Suprapubic skin (tissue), 4 donors: ENCODE data around the gene TMEM267. TPM values are rescaled to one million over a fixed set of nuclear protein-coding genes. Genes with fewer than 3 reads are reported as not detected.
"Not testable (repeated sequence)": the region's sequence is repeated elsewhere in the genome, so short reads cannot be mapped to it uniquely, and the experiment has no call there.

Source experiments
- DNase-seq, 2 donors: peaks; one replicate each; pipeline ENCODE4 v3.0.0-alpha.2; 2019; ENCODE audit warnings: low spot score in 2 of 2
- H3K27ac ChIP-seq: fragments of 200-600 bp; sonication (generic); one replicate; pipeline ENCODE4 v1.5.1; 2019
- H3K27me3 ChIP-seq: fragments of 200-600 bp; sonication (generic); one replicate; pipeline ENCODE4 v1.5.1; 2019
- H3K36me3 ChIP-seq: fragments of 200-600 bp; sonication (generic); one replicate; pipeline ENCODE4 v1.5.1; 2019
- H3K4me1 ChIP-seq: fragments of 200-600 bp; sonication (generic); one replicate; pipeline ENCODE4 v1.5.1; 2019
- H3K4me3 ChIP-seq: fragments of 200-600 bp; sonication (generic); one replicate; pipeline ENCODE4 v1.5.1; 2019; ENCODE audit warnings: mild to moderate bottlenecking
- H3K9me3 ChIP-seq: fragments of 200-600 bp; sonication (generic); one replicate; pipeline ENCODE4 v1.5.1; 2019
- EP300 ChIP-seq: sonication (generic); formaldehyde crosslinking; IDR thresholded peaks from one replicate; pipeline ENCODE4 v1.6.1; 2017; ENCODE audit warnings: antibody characterized with exemption
- POLR2A ChIP-seq, 2 donors: fragments of 450-650 bp; IDR thresholded peaks; one replicate each; pipeline ENCODE4 v1.6.1; 2017; ENCODE audit warnings: antibody characterized with exemption in 2 of 2, mild to moderate bottlenecking in 2 of 2, moderate library complexity in 2 of 2
- POLR2AphosphoS5 ChIP-seq, 3 donors: sonication (generic); formaldehyde crosslinking; IDR thresholded peaks; one replicate each; pipeline ENCODE4 v1.6.1; 2017; ENCODE audit warnings: antibody characterized with exemption in 3 of 3
- WGBS: methylation state at CpG from one replicate; pipeline ENCODE4 v1.1.5; 2018; 5-methylcytosine and 5-hydroxymethylcytosine counted together
- total RNA-seq, 4 donors: library from RNA; depleted of rRNA; stranded (reverse); fragments of >200 nt; gene quantifications; one replicate each; pipeline ENCODE4 v1.1.0, GENCODE V29; 2016
- TF ChIP-seq, protein P1 (sequence below), 2 donors: fragments of 200-600 bp in 1 of 2; fragments of 450-650 bp in 1 of 2; sonication (generic) in 1 of 2; IDR thresholded peaks; one replicate each; pipeline ENCODE4 v1.5.1; 2016 to 2019; ENCODE audit warnings: antibody characterized with exemption in 2 of 2, mild to moderate bottlenecking in 1 of 2, moderate library complexity in 1 of 2

Gene TMEM267
- total RNA-seq, 4 donors from 2014 or later, result 4.8 to 13.4 (median 10.6) TPM

DNA sequence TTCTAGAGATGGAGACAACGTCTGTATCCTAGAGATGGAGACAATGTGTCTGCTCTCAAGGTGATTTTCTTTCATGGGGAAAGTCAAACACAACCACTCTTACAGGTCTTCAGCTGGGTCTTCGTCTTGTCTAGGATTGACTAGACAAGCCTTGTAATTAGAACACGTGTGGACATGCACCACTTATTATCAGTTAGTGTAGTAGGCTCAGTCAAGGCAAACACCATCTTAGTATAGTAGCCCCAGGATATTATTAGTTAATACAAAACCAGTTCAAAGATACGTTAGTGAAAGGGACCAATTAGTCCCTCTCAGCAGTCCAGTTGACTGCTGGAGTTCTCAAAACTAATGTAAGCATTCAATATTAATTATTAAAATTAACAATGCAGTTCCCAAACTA lies 56.4 kb downstream of the TMEM267 start:
- Histone ChIP-seq H3K27me3 (no peaks in the 10 kb centered on the region), H3K27ac (no peak overlapping the region), H3K36me3 (no peaks in the 10 kb centered on the region), H3K4me3 (no peak overlapping the region), H3K4me1 (peaks cover 6% of the 10 kb centered on the region), H3K9me3 (no peaks in the 10 kb centered on the region)
- DNase-seq, result no peak
- WGBS, result 69% methylated on average over 4 of the region's 4 CpGs
- TF ChIP-seq POLR2A (IDR thresholded peaks at IDR 0.05), result no peak

GRCh38 chr5:43425983-43426382 lies 57.7 kb downstream of the TMEM267 start:
- no peaks in the 10 kb centered on the region for H3K9me3 ChIP-seq
- 50% methylated on average over 2 of the region's 2 CpGs for WGBS
- H3K4me3 ChIP-seq, result no peak overlapping the region
- no peaks in the 10 kb centered on the region for H3K27me3 ChIP-seq
- H3K27ac ChIP-seq, result no peak overlapping the region
- DNase-seq, result no peak
- H3K4me1 ChIP-seq, result peaks cover 3% of the 10 kb centered on the region
- H3K36me3 ChIP-seq, result no peaks in the 10 kb centered on the region
- TF ChIP-seq EP300, result no peak
- TF ChIP-seq POLR2AphosphoS5 (IDR thresholded peaks at IDR 0.05), result no peak
- TF ChIP-seq, protein P1, sequence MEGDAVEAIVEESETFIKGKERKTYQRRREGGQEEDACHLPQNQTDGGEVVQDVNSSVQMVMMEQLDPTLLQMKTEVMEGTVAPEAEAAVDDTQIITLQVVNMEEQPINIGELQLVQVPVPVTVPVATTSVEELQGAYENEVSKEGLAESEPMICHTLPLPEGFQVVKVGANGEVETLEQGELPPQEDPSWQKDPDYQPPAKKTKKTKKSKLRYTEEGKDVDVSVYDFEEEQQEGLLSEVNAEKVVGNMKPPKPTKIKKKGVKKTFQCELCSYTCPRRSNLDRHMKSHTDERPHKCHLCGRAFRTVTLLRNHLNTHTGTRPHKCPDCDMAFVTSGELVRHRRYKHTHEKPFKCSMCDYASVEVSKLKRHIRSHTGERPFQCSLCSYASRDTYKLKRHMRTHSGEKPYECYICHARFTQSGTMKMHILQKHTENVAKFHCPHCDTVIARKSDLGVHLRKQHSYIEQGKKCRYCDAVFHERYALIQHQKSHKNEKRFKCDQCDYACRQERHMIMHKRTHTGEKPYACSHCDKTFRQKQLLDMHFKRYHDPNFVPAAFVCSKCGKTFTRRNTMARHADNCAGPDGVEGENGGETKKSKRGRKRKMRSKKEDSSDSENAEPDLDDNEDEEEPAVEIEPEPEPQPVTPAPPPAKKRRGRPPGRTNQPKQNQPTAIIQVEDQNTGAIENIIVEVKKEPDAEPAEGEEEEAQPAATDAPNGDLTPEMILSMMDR (IDR thresholded peaks at IDR 0.05), result no peak
- TF ChIP-seq POLR2A (IDR thresholded peaks at IDR 0.05), result no peak

GRCh38 chr5:43423086-43423485 lies 60.6 kb downstream of the TMEM267 start:
- H3K9me3 ChIP-seq, H3K4me3 ChIP-seq, H3K4me1 ChIP-seq, H3K27me3 ChIP-seq, H3K27ac ChIP-seq, H3K36me3 ChIP-seq, DNase-seq: not testable (repeated sequence)
- 72% methylated on average over 6 of the region's 6 CpGs for WGBS

GRCh38 chr5:43422143-43422542 lies 61.5 kb downstream of the TMEM267 start:
- WGBS, result 34% methylated on average over 2 of the region's 2 CpGs
- Histone ChIP-seq H3K27me3 (no peaks in the 10 kb centered on the region), H3K4me3 (no peak overlapping the region), H3K36me3 (no peaks in the 10 kb centered on the region), H3K27ac (no peak overlapping the region), H3K9me3 (no peaks in the 10 kb centered on the region), H3K4me1 (peaks cover 3% of the 10 kb centered on the region)
- no peak for DNase-seq
- TF ChIP-seq, protein P1 (IDR thresholded peaks at IDR 0.05), result no peak
- TF ChIP-seq POLR2AphosphoS5 (IDR thresholded peaks at IDR 0.05), result no peak
- TF ChIP-seq POLR2A (IDR thresholded peaks at IDR 0.05), result no peak
- no peak for TF ChIP-seq EP300

DNA sequence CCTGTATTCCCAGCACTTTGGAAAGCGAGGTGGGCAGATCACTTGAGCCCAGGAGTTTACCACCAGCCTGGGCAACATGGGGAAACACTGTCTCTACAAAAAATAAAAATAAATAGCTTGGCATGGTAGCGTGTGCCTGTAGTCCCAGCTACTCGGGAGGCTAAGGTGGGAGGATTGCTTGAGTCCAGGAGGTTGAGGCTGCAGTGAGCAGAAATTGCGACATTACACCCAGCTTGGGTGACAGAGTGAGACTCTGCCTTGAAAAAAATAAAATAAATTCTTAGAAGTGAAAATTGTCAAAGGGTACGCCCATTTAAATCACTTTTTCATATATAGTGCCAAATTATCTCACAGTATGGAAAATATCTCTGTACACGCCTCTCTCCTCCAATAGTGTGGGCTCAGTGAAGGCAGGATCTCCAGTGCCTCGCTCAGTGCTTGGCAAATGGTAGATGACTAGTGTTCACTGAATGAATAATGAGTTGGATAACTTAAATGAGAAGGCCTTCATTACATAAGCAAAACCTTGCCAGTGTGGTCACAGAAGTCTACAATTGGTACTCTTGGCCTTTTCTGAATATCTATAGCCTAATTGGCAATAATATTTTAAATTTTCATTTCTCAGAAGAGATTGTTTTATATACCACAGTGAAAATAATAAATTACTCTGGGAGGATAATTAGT lies 62.1 kb downstream of the TMEM267 start:
- Histone ChIP-seq H3K36me3 (no peaks in the 10 kb centered on the region), H3K4me3 (no peak overlapping the region), H3K27ac (no peak overlapping the region), H3K4me1 (peaks cover 3% of the 10 kb centered on the region), H3K27me3 (no peaks in the 10 kb centered on the region), H3K9me3 (no peaks in the 10 kb centered on the region)
- DNase-seq, result no peak
- no peak for TF ChIP-seq POLR2A (IDR thresholded peaks at IDR 0.05)
- no peak for TF ChIP-seq POLR2AphosphoS5 (IDR thresholded peaks at IDR 0.05)
- TF ChIP-seq, protein P1 (IDR thresholded peaks at IDR 0.05), result no peak
- TF ChIP-seq EP300, result no peak
- 69% methylated on average over 7 of the region's 7 CpGs for WGBS

DNA sequence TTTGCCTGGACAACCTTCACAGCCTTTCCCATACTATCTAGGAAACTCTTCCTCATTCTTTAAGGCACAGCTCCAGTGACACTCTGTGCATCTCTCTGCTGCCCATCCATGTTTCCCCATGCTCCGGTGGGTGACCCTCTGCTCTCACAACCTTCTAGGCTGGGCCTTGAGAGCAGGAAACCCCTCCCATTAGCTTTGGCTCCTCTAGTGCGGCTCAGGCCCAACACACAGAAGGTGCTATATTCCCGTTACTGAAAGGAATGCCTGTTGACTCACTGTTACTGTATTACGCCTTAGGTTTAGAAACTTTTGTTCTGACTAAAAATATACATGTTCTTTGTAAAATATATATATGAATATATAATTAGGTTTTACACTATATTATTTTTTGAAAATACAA lies 63.4 kb downstream of the TMEM267 start:
- Histone ChIP-seq H3K4me3 (no peak overlapping the region), H3K27ac (no peak overlapping the region), H3K27me3 (no peaks in the 10 kb centered on the region), H3K36me3 (no peaks in the 10 kb centered on the region), H3K9me3 (no peaks in the 10 kb centered on the region), H3K4me1 (peaks cover 3% of the 10 kb centered on the region)
- TF ChIP-seq POLR2A (IDR thresholded peaks at IDR 0.05), result no peak
- TF ChIP-seq EP300, result no peak
- TF ChIP-seq, protein P1 (IDR thresholded peaks at IDR 0.05), result no peak
- no peak for TF ChIP-seq POLR2AphosphoS5 (IDR thresholded peaks at IDR 0.05)
- DNase-seq, result no peak
- 79% methylated on average over 4 of the region's 4 CpGs for WGBS
